Measurements from ENCODE around the gene KDM6A.
"Not testable (repeated sequence)": the region's sequence is repeated elsewhere in the genome, so short reads cannot be mapped to it uniquely, and the experiment has no call there.

Gene KDM6A

GRCh38 chrX:44872821-44873414 is at the start of gene KDM6A:
TSS of gene KDM6A (plus strand) at chrX:44873188. CDS start at chrX:44873552, 364 bp downstream.
- H3K4me3 ChIP-seq (ENCODE audit: low read length) = peak within 1 kb of the TSS; percentile 92
- no peak for TF ChIP-seq CTCF (conservative IDR thresholded peaks at IDR 0.05; ENCODE audit: low read depth, low read length)
- DNase-seq (ENCODE audit: low read depth) = peak; percentile 95

- not testable (repeated sequence) for H3K4me3 ChIP-seq (ENCODE audit: low read length); DNase-seq (ENCODE audit: low read depth)
Observed at GRCh38 chrX:44823193-44823592, 49.8 kb upstream of the KDM6A start.

- DNase-seq (ENCODE audit: low read depth) = no peak
- H3K4me3 ChIP-seq (ENCODE audit: low read length) = no peak overlapping the region
- TF ChIP-seq CTCF (conservative IDR thresholded peaks at IDR 0.05; ENCODE audit: low read depth, low read length) = no peak
Observed at GRCh38 chrX:44828008-44828605, 44.9 kb upstream of the KDM6A start.

- TF ChIP-seq CTCF (conservative IDR thresholded peaks at IDR 0.05; ENCODE audit: low read depth, low read length) = no peak
- H3K4me3 ChIP-seq (ENCODE audit: low read length) = no peak overlapping the region
- no peak for DNase-seq (ENCODE audit: low read depth)
Observed at GRCh38 chrX:44829832-44830231, 43.2 kb upstream of the KDM6A start.

- H3K4me3 ChIP-seq (ENCODE audit: low read length) = no peak overlapping the region
- no peak for DNase-seq (ENCODE audit: low read depth)
- TF ChIP-seq CTCF (conservative IDR thresholded peaks at IDR 0.05; ENCODE audit: low read depth, low read length) = no peak
Observed at GRCh38 chrX:44842550-44843317, 30.3 kb upstream of the KDM6A start.

GRCh38 chrX:44843318-44843702 is 29.7 kb upstream of the KDM6A start:
- no peak for TF ChIP-seq CTCF (conservative IDR thresholded peaks at IDR 0.05; ENCODE audit: low read depth, low read length)
- H3K4me3 ChIP-seq (ENCODE audit: low read length) = no peak overlapping the region
- no peak for DNase-seq (ENCODE audit: low read depth)

GRCh38 chrX:44843753-44844152 is 29.2 kb upstream of the KDM6A start, which contains the start of gene DUSP21:
TSS of gene DUSP21 (plus strand) at chrX:44844021. CDS start at chrX:44844133, 112 bp downstream.
- no peak within 1 kb of the TSS for H3K4me3 ChIP-seq (ENCODE audit: low read length)
- no peak for TF ChIP-seq CTCF (conservative IDR thresholded peaks at IDR 0.05; ENCODE audit: low read depth, low read length)
- no peak for DNase-seq (ENCODE audit: low read depth)
